RPMI8226 (cell line): ENCODE results near the gene DCLK2.

Experiments used
- DNase-seq: peaks from one replicate; pipeline ENCODE4 v3.0.0-alpha.2; 2015

The DCLK2 gene

GRCh38 chr4:150212485-150212884, 134.2 kb downstream of the DCLK2 start:
- no peak for DNase-seq

- peak; percentile 89 for DNase-seq
These were observed 134.7 kb downstream of the DCLK2 start for GRCh38 chr4:150212927-150213326.

- DNase-seq: no peak
These were observed 137.4 kb downstream of the DCLK2 start for GRCh38 chr4:150215601-150216000.

DNA sequence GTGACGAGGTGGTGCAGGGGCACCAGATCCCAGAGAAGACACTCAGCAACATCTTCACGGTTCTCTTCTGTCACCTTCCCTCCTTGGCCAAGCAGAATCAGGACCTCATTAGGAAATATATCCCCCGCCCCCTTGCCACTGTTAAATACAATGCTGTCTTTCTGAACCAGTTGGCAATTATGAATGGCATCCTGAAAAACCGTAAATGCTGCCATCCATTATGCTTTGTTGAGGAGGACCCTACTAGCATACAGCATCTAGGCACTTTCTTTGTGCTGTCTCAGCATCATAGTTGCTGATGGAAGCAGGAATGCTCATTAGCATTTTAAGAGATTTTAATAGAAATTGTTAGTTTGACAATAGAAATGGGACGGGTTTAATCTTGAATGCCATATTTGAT, 138.5 kb downstream of the DCLK2 start:
- DNase-seq: no peak

DNA sequence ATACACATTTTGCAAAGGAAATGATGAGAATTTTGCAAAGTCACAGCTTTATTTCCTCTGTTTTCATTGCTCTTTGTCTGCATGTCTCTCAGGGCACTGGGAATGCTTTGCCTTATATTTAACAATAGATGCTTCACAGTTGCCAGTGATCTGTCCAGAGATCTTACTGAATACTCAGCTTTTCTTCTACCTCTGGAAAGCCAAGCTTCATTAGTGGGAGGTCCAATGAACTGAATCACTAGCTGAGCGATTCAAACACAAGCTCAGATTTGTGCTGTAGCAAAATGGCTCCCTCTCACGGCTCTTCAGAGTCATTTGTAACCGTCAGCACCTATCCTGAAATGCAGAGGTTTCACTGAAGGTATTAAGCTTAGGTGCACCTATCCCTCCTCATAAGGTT, 138.9 kb downstream of the DCLK2 start:
- peak; percentile 35 for DNase-seq

DNA sequence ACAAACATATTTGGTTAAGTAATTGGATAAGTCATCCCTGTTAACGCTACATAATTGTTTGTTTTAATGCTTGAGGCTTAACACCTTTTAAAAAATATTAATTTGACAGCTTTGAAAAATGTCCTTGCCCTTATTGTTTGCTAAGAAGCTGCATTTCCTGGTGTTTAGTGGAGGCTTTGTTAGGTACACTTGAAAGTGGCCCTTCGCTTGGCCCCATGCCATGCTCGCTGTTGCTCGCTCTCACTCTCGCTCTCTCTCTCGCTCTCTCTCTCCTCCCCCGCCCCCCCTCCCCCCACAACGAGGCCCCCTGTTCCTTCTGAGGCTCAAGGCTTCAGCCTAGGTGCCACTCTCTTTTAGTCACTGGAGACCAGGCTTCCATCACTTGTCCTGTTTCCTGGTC, 139.6 kb downstream of the DCLK2 start:
- DNase-seq: no peak

- DNase-seq: no peak
These were observed 140.2 kb downstream of the DCLK2 start for GRCh38 chr4:150218447-150218846.

- no peak for DNase-seq
These were observed 141.6 kb downstream of the DCLK2 start for GRCh38 chr4:150219841-150220240.

DNA sequence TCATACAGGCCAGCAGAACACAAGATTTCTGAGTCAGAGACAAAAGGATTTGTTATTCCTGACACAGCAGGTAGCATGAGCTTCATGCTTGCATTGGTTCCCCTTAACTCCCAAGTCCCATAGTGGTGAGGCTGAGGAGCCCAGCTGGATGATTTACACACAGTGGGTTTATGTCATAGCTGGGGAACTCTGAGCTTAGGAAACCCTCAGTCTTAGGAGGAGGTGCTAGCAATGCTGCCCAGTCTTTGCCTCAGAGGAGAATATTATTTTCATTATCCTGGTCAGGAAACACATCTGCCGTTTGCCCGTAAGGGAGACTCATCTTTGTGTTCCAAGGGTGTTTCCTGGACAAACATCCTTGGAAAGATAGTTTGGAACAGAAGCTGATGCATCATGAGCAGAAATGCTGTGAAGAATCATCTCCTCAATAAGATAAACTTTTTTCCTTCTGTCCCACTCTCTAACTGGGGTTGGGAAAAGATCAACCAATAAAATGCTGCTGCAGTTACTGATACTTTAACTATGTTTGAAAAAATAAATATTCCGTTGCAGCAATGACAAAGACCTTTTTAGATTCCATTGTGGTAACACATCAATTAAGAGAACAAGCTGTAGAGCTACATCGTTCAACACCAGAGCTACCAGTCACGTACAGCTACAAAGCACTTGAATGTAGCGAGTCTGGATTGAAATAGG, 146.8 kb downstream of the DCLK2 start:
- no peak for DNase-seq

DNA sequence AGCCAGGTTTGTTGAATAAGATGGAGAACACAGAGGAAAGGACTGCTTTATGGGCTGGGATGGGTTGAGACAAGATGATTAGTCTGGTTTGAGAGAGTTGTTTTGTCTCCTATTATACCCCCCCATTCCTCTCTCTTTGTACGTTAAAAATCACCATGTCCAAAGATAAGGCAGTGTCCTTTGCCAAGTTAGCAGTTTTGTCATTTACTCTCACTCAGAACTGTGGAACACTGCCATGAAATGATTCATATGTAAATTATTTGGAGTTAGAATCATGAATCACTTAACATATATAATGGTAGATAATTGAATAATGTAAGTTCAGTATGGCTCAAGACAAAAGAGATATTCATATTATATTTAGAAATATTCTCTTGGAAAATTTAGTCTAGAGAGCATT, 151.3 kb downstream of the DCLK2 start:
- no peak for DNase-seq

DNA sequence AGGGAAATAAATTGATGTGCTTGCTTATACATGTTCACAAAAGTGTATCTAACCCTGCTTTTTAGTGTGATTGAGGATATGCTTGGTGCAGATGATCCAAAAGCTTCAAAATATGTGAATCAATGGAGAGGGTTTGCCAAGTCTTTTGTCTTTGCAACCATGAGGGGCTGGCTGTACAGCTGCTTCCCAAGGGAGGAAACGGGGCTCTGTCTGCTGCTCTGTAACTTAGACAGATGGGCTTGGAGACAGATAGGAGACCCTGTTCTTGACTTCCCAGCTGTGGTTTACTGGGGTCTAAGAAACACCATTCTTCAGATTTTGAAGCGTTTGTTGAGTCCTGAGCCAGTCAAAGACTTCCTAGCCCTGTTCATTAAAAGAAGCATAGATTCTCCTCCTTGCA, 152.3 kb downstream of the DCLK2 start:
- DNase-seq: no peak

GRCh38 chr4:150231107-150231770, 153.0 kb downstream of the DCLK2 start:
- DNase-seq: no peak

DNA sequence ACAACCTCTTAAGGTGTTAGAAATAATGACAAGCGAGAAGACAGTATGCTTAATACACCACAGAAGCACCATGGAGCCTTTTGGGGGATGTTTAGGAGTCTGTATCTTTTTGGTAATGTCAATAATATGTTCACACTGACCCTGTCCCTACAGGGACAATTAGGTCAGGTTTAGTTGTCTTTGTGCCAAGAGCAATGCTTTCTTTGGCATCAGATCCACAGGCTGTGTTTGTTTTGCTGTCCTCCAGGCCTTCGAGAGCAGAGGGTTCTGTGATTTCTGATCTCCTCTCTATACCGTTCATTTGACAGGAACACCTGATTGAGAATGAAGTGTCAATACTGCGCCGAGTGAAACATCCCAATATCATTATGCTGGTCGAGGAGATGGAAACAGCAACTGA, 153.8 kb downstream of the DCLK2 start:
- no peak for DNase-seq

- no peak for DNase-seq
These were observed 156.0 kb downstream of the DCLK2 start for GRCh38 chr4:150234246-150234645.

GRCh38 chr4:150235317-150235716, 157.1 kb downstream of the DCLK2 start:
- no peak for DNase-seq

GRCh38 chr4:150235808-150236271, 157.6 kb downstream of the DCLK2 start:
- no peak for DNase-seq

DNA sequence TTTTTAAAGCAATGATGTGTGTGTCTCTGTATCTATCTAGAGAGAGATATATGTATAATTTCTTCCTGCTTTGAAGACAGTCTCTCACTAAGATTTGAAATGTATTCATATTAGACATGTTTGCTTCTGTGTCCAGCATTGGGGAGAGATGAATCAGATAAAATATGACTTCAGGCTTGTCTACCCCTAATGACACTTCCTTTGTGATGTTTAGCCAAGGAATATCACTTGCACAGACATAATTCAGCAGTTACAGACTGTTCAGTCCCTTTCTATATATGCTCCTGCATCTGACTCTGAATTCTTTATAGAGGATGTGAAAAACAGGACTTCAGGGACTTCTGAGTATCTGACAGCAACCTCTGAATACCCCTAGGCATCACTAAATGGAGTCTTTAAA, 158.4 kb downstream of the DCLK2 start:
- no peak for DNase-seq

- DNase-seq: no peak
These were observed 159.0 kb downstream of the DCLK2 start for GRCh38 chr4:150237110-150237872.

DNA sequence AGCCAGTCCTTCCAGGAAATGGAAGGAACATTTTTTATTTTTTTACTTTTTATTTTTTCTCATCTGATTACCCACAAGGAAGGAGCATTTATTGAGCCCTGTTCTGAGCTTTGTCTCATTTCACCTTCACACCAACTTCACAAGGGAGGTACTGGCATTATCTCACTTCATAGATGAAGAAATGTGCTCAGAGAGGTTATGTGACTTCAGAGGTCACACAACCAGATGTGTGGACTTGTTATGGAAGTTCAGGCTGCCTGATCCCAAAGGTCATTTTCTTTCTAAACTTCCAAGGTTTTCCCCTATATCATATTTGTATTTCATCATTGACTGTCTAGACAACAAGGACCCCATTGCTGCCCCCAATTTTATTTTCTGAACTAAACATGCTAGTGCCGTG, 160.3 kb downstream of the DCLK2 start:
- no peak for DNase-seq

DNA sequence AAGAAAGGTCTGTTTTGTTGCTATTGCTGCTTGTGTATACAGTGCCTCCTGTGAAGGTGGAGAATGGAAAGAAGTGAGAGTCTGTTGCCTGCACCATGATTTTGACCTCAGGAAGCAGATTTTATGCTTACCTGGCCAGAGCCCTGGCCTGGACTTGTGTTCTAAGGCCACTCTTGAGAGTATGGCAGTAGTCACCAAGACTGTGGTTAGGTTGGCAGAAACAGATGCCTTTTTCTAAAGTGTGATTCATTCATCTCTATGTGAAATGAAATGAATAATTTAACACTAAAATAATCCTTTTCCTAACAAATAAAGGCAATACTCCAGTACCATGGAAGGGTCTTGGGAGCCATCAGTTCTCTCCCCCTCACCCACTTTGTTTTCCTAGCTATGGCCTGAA, 161.8 kb downstream of the DCLK2 start:
- DNase-seq: no peak

GRCh38 chr4:150242820-150243458, 164.7 kb downstream of the DCLK2 start:
- no peak for DNase-seq

DNA sequence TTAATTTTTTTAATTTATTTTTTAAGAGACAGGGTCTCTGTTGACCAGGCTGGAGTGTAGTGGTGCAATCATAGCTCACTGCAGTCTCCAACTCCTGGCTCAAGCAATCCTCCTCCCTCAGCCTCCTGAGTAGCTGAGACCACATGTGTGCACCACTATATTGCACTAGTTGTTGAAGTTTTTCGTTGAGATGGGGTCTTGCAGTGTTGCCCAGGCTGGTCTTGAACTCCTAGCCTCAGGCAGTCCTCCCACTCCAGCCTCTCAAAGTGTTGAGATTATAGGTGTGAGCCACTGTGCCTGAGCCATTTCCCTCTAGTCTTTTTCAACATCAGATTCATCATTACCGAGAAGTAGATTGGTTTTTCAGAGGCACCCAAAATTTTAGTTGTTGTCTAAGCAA, 165.7 kb downstream of the DCLK2 start:
- DNase-seq: no peak

DNA sequence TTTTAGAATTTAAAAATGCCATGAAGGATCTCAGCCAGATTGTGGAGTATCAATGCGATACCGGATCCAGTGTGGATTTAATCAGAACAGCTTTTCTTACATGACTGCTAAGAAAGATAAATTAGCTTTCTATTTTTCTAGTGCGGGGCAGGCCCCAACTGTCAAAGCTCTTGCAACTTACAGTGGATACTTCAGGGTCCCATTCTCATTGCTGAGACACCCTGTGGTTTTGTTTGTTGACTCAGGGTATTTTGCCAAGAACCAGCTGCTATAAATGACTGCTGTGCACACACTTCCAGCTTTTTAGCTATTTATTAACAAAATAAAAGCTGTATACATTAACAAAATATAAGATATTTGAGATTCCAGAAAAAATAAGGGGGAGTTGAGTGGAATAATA, 166.4 kb downstream of the DCLK2 start:
- DNase-seq: no peak

- DNase-seq: no peak
These were observed 168.9 kb downstream of the DCLK2 start for GRCh38 chr4:150247184-150247583.
